Measurements from ENCODE around the gene SERTAD4.
"Not testable (repeated sequence)": the region's sequence is repeated elsewhere in the genome, so short reads cannot be mapped to it uniquely, and the experiment has no call there.

The SERTAD4 gene

GRCh38 chr1:210254298-210254697 is 21.7 kb downstream of the SERTAD4 start:
- in situ Hi-C loops (cut with HindIII; ENCODE audit: low sequenced_read_pairs) = no loop called here

- in situ Hi-C loops (cut with HindIII; ENCODE audit: low sequenced_read_pairs) = no loop called here
These were observed 25.3 kb downstream of the SERTAD4 start for GRCh38 chr1:210257698-210258529.

- in situ Hi-C loops (cut with HindIII; ENCODE audit: low sequenced_read_pairs) = no loop called here
These were observed 27.0 kb downstream of the SERTAD4 start for GRCh38 chr1:210259561-210259960.

GRCh38 chr1:210260096-210260495 is 27.5 kb downstream of the SERTAD4 start:
- in situ Hi-C loops (cut with HindIII; ENCODE audit: low sequenced_read_pairs) = no loop called here

- in situ Hi-C loops (cut with HindIII; ENCODE audit: low sequenced_read_pairs) = no loop called here
These were observed 29.7 kb downstream of the SERTAD4 start for GRCh38 chr1:210262167-210262896.

- in situ Hi-C loops (cut with HindIII; ENCODE audit: low sequenced_read_pairs) = no loop called here
These were observed 30.3 kb downstream of the SERTAD4 start for GRCh38 chr1:210262897-210263272.

GRCh38 chr1:210263963-210264362 is 31.4 kb downstream of the SERTAD4 start:
- in situ Hi-C loops (cut with HindIII; ENCODE audit: low sequenced_read_pairs) = no loop called here

GRCh38 chr1:210264496-210265380 is 32.1 kb downstream of the SERTAD4 start:
- in situ Hi-C loops (cut with HindIII; ENCODE audit: low sequenced_read_pairs) = no loop called here

GRCh38 chr1:210265392-210265955 is 32.9 kb downstream of the SERTAD4 start:
- in situ Hi-C loops (cut with HindIII; ENCODE audit: low sequenced_read_pairs) = not testable (repeated sequence)

GRCh38 chr1:210269981-210270380 is 37.4 kb downstream of the SERTAD4 start:
- in situ Hi-C loops (cut with HindIII; ENCODE audit: low sequenced_read_pairs) = loop anchor here (5.0 kb wide), 1 partner anchor 87 kb away; no protein-coding TSS in a partner anchor

GRCh38 chr1:210272666-210273065 is 40.1 kb downstream of the SERTAD4 start:
- in situ Hi-C loops (cut with HindIII; ENCODE audit: low sequenced_read_pairs) = loop anchor here (5.0 kb wide), 1 partner anchor 85 kb away; no protein-coding TSS in a partner anchor

- in situ Hi-C loops (cut with HindIII; ENCODE audit: low sequenced_read_pairs) = no loop called here
These were observed 47.6 kb downstream of the SERTAD4 start for GRCh38 chr1:210280221-210280620.

GRCh38 chr1:210288116-210288515 is 55.5 kb downstream of the SERTAD4 start:
- in situ Hi-C loops (cut with HindIII; ENCODE audit: low sequenced_read_pairs) = no loop called here

GRCh38 chr1:210289248-210289647 is 56.7 kb downstream of the SERTAD4 start:
- in situ Hi-C loops (cut with HindIII; ENCODE audit: low sequenced_read_pairs) = no loop called here

- in situ Hi-C loops (cut with HindIII; ENCODE audit: low sequenced_read_pairs) = no loop called here
These were observed 58.6 kb downstream of the SERTAD4 start for GRCh38 chr1:210291081-210291764.

GRCh38 chr1:210291786-210292230 is 59.2 kb downstream of the SERTAD4 start:
- in situ Hi-C loops (cut with HindIII; ENCODE audit: low sequenced_read_pairs) = no loop called here

GRCh38 chr1:210292231-210292871 is 59.8 kb downstream of the SERTAD4 start:
- in situ Hi-C loops (cut with HindIII; ENCODE audit: low sequenced_read_pairs) = no loop called here

GRCh38 chr1:210293171-210293607 is 60.6 kb downstream of the SERTAD4 start:
- in situ Hi-C loops (cut with HindIII; ENCODE audit: low sequenced_read_pairs) = no loop called here

- in situ Hi-C loops (cut with HindIII; ENCODE audit: low sequenced_read_pairs) = no loop called here
These were observed 62.6 kb downstream of the SERTAD4 start for GRCh38 chr1:210294999-210295745.

Data from endothelial cell of hepatic sinusoid (primary cell).